HS-27A (cell line): ENCODE measurements around the gene BRAF.
"Not testable (repeated sequence)": the region's sequence is repeated elsewhere in the genome, so short reads cannot be mapped to it uniquely, and the experiment has no call there.

Experiments used
- DNase-seq: peaks from one replicate; pipeline ENCODE4 v3.0.0-alpha.2; 2012; ENCODE audit warnings: low read depth, missing footprints

The BRAF gene

DNA sequence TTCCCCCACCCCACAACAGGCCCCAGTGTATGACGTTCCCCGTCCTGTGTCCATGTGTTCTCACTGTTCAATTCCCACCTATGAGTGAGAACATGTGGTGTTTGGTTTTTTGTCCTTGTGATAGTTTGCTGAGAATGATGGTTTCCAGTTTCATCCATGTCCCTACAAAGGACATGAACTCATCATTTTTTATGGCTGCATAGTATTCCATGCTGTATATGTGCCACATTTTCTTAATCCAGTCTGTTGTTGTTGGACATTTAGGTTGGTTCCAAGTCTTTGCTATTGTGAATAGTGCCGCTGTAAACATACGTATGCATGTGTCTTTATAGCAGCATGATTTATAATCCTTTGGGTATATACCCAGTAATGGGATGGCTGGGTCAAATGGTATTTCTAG lies 216.0 kb downstream of the BRAF start:
- not testable (repeated sequence) for DNase-seq

DNA sequence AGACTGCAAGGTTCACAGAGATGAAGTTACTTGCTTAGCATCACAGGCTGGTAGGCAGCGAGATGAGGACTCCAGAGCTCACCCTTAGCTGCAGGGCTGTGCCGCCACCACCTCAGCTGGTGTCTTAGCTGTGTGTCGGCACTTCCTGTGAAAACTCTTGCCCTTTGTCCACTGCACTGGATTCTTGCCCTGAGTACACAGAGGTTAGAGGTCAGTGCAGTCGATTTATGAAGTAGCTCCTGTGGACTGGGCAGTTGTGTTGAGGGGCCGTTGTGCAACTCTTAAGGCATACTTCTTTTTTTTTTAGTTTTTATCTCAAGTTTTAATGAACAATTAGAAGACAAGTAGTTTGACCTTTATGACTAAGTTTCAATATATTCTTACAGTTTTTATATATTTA lies 217.6 kb downstream of the BRAF start:
- DNase-seq: no peak

DNA sequence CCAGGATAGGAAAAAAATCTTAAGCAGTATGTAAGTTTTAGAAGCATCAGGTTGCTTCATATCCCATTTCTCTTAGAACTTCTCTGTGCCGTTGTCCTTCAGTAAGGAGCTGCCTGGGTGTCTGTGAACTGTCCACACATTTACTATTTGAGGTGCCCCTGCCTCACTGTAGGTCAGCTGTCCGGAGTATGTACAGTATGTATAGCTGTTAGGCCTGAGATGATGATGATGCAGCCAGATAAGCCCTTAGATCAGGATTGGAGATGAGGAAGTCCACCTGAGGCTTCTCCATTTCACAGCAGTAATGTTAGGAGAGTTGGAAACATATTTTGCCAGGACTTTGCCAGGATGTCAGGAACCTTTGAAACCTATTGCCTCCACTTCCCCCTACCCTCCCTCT lies 220.5 kb downstream of the BRAF start:
- no peak for DNase-seq

DNA sequence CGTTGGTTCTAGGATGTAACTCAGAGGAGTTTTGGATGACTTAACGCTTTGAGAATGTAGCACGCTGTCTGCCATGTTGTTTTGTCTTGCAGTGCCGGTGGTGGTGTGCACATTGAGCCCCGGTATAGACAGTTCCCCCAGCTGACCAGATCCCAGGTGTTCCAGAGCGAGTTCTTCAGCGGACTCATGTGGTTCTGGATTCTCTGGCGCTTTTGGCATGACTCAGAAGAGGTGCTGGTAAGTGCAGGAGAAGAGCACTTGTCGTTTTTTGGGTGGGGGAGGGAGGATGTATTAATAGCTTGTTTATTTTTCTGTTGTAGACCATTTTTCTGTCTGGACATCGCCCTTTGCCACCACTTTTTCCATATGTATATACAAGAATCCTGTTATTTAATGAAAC lies 222.0 kb downstream of the BRAF start:
- no peak for DNase-seq

DNA sequence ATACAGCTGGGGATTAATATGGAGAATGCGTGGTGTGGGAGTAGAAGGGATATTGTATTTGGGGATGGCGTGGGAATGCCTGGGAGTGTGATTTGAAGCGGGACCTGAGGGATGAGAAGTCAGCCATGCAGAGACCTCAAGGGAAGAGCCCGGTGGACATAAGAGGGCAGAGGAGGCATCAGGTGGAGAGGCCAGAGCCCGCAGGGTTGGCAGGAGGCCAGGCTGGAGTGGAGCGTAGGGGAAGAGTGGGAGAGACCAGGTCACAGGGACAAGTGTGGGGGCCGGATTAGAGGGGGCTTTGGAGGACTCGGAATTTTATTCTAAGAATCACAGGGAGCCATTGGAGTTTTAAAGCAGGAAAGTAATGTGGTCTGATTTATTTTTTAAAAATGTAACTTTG lies 226.3 kb downstream of the BRAF start:
- no peak for DNase-seq

DNA sequence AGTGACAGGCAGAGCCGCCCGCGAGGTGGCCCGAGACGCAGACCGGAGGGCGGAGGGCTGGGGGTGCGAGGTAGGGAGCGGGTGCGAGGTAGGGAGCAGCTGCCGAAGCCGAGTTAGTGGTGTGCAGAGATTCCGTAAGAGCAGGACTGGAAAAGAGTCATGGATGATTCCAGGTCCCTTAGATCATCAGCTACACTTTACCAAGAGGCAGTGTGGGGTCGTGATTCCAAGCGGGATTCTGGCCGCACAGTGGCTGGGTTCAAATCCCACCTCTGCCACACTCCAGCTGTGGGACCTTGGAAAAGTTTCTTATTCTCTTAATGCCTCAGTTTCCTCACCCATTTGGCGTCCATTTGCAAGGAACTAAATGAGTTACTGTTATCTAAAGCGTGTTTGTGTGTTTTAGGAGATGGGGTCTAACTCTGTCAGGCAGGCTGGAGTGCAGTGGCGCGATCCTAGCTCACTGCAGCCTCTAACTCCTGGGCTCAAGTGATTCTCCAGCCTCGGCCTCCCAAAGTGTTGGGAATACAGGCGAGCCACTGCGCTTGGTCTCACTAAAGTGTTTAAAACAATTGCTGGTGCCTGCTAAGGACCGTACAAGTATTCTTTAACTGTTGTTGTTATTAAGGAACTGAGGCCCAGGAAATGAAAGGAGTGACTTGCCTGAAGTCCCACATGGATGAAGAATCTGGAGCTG lies 227.1 kb downstream of the BRAF start:
- DNase-seq: no peak

DNA sequence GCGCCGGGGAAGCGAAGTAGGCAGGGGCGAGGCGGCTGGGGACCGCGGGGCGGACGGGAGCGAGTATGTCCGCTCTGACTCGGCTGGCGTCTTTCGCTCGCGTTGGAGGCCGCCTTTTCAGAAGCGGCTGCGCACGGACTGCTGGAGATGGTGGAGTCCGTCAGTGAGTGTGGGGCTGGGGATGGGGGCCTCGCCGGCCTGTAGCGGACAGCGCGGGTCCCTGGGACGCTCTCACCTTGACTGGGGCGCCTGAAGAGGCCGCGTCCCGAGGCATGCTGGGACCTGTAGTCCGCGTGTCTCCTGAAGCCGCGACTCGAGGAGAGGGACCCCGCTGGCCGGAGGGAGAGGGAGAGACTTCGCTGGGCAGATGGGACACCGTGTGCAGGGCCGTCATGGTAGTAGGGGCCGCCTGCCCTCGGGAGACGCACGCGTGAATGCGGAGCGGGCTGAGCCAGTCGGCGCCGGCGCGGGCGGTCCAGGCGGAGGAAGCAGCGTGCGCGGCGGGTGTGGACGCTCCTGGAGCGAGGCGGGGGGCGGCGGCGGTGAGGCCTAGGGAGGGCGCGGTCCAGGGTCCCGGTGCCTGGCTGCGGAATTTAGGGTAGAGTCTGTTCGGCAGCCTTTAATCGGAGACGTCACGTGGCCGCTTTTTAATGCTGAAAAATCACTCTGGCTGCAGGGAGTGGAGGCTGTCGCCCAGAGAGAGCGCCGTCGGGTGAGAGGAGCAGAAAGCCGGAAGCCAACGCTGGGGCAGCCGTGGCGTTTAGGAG lies 227.9 kb downstream of the BRAF start, which contains the start of gene NDUFB2:
NDUFB2 (plus strand) TSS at position 29 of the 767 bp plus-strand sequence; CDS start at position 66, 37 bp downstream.
- peak; percentile 64 for DNase-seq

DNA sequence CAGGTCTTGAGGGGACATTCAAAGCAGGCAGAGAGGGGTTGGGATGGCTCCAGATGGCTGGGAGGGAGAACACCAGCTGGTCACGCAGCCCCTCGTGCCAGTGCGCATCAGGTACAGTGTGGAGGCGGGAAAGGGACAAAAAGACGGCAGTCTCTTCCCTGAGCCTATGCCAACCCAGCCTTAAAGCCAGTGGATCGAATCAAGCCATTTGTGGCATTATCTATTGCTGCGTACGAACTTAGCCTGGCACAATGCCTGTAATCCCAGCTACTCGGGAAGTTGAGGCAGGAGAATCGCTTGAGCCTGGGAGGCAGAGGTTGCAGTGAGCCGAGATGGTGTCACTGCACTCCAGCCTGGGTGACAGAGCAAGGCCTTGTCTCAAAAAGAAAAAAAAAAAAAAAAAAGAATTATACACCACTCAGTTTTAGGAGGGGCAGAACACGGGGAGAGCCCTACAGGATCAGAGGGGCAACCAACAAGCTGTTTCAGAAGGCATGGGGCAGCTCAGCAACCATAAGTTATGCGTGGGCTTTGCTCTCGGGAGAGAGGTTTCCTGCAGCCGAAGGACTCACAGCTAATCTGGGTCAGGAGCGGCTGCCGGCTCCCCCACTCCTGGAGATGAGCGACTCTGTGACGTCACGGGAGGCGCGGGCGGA lies 228.6 kb downstream of the BRAF start:
- DNase-seq: no peak

DNA sequence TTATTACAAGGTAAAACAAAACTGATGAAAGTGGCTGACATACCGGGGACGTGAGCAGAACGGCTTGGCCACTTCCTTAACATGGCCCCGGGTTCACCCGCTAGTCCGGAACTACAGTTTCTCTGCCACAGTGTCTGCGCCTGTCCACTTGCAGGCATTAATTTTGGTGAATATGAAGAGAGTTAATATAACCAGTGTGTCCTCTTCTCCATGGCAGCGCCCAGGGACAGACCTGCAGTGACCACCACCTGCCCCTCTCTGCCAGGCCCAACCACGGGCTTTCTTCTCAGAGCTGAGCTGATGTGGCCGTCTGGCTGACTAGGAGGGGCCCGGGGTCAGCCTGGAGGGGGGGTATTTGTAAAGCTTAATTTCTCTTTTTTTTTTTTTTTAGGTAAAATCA lies 229.3 kb downstream of the BRAF start:
- no peak for DNase-seq

DNA sequence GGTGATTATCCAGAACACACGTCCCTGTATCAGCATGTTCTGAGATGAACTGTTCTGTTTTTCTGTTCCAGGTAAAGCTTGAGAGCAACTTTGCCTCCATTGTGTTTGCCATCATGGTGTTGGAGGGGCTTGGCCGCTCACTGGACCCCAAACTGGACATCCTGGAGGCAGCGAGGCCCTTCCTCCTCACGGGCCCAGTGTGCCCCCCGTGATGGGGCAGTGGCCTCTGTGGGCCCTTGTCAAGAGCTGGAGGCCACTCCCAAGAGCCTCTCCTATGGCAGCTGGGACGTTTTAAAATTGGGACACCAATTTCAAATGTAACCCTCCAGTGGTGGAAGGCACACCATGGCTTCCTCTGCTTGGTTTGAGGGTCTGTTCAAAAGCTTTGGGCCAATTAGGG lies 230.1 kb downstream of the BRAF start:
- DNase-seq: no peak

DNA sequence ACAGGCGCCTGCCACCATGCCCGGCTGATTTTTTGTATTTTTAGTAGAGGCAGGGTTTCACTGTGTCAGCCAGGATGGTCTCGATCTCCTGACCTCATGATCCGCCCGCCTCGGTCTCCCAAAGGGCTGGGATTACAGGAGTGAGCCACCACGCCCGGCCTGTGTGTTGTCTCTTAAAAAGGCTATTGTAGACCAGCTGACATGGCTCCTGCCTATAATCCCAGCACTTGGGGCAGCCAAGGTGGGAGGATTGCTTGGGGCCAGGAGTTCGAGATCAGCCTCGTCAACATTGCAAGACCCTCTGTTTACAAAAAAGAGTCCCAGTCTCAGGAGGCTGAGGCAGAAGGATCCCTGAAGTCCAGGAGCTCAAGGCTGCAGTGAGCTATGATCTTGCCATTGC lies 230.9 kb downstream of the BRAF start:
- DNase-seq: not testable (repeated sequence)

DNA sequence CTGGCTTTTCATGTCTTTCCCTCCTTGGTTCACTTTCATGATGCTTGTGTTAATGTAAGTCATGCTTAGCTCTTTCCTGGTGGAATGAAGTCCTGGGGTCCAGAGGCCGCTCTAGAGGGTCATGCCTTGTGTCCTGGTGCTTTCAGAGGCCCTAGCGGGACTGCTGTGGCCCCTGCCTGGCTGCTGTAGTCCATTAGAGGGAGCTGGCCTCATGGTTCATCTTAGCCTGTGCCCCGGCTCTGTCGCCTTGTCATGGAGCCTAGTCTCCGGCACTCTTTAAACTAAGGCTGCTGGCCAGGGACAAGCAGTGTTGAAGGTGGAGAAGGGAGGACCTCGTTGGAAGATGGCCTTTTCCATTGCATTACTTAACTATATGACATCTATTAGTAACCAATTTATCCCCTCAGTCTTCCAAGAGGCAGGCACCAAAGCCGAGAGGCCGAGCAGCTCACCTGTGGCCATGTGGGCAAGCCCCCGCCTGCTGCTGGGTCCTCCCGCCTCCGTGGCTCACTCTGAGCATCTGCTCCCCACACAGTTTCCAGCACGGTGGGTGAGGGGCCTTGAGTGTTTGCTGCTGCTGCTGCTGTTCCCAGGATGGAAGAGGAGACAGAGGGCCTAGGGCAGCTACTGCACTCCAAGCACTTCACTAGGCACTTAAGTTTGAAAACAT lies 233.2 kb downstream of the BRAF start:
- DNase-seq: no peak

DNA sequence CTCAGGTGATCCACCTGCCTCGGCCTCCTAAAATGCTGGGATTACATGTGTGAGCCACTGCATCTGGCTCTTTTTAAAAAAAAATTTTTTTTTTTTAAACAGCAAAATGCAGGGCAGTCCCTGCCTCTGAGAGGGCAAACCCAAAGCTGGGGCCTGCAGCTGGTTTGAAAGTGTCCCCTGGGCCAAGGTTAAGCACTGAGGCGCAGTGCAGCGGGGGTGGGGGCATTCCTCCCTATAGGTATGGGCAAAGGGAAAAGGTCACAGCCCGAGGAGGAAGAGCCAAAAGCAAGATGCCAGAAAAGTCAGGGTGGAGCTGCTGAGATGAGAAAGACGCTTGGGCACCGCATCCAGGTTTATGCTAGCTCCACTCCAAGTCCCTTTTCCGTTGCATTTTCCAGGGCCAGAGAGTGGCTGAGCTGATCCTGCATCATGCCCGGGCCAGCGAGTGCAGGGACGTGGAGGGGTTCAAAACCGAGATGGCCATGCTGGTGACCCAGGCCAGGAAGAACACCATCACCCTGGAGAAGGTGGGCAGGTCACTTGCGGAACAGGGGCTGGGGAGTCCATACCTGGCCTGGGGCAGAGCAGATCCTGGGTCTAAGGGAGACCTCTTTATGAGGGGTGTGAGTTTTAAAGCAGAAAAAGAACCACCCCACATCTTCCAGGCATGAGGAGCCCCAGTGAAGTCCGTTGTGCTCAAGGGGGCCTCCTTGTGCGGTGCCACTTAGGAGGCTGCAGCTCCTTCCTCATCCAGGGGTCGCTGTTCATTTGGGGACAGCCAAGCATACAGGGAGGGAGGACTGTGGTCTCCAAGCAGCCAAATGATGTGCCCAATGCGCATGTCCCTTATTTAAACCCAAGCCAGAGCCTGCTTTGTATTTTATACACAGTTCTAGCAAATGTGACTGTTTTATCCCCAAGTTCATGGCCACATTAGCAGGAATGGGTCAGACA lies 235.3 kb downstream of the BRAF start:
- DNase-seq: no peak

DNA sequence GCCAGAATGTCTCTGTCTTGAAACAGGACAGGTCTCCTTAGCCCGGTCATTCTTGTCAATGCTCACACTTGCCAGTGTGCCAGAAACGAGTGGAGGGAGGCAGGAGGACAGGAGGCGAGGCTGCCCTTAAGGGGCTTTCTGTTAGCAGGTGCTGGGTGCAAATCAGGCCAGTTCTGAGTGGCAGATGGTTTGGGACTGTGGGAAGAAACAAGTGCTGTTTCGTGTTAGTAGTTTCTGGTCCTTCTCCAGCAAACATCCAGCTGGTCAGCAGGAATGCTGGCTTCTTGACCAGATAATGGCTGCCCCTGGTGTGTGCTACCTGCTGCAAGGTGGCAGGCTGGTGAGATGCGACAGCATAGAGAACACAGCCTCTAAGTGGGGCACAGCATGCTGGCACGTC lies 236.4 kb downstream of the BRAF start:
- no peak for DNase-seq

DNA sequence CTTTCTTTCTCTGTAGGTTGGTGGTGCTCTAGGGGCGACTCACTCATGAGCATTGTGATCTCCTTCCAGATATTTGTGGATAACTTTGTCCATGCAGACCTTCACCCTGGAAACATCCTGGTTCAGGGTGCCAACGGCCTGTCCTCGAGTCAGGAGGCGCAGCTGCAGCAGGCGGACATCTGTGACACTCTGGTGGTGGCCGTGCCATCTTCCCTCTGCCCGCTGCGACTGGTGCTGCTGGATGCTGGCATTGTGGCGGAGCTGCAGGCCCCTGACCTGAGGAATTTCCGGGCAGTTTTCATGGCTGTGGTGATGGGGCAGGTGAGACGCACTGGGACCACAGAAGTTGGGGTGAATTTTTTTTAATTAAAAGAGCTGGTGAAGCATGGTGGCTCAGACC lies 237.8 kb downstream of the BRAF start:
- DNase-seq: no peak

DNA sequence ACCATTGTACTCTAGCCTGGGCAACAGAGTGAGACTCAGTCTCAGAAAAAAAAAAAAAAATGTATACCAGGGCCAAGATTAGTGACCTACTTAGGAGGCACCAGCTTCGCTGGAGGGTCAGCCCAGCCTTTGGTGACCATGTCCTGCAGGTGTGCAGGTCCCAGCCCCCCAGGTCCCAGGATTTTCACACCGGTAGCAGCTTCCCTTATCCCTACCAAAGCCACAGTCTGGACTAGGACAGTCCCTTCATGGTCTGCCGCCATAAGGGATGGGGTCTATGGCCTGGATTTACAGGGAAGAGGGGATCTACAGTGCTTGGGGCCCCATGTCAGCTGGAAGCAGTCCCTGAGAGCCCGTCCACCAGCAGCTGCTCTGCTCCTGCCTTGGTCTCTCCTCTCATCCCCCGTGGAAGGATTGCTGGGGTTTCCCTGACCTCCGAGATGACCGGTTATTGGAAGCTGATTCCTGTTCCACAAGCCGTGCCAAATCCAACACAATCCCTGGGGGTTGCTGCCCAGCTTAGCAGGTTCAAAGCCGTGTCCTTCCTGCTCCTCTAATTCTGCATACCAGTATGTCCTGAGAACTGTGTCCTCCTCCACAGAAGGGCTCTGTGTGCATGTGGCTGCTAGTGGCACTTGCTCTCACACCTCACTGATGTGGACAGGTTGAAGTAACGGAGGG lies 239.2 kb downstream of the BRAF start:
- no peak for DNase-seq

DNA sequence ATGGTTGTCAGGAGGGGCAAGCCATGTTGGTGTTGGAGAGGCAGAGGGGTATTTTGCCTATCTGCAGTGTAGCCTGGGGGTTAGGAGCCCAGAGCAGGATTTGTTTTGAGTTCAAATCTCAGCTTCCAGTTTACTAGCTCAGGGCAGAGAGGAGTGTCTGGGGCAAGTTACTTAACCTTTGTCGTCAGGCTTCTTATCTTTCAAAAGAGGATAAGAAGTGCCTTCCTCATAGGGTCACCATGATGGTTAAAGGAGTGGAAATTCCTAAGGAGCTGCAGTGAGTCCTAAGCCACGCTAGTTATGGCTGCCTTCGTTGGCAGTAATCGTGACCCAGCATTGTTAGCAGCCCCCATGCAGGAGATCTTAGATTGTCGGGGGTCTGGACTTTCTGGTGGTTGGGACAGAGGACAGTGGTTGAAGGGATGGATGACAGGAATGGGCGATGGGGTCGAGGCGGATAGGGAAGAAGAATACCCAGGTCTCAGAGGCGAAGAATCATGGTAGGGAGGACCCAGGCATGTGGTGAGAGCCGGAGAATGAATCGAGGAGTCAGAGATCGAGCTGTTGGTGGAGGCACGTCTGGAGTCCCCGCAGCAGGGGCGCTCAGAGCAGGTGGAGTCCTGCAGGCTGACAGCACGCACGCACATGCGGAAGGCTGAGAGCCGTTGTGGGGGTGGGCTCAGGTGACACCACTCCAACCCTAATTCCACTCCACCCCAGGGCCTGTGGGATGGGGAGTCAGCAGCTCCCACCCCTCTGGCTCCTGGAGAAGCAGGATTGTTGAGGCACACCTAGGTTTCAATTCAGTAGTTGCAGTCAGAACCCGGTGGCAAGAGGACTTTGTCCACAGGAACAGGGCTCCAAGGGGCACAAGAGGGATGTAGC lies 240.4 kb downstream of the BRAF start:
- no peak for DNase-seq

DNA sequence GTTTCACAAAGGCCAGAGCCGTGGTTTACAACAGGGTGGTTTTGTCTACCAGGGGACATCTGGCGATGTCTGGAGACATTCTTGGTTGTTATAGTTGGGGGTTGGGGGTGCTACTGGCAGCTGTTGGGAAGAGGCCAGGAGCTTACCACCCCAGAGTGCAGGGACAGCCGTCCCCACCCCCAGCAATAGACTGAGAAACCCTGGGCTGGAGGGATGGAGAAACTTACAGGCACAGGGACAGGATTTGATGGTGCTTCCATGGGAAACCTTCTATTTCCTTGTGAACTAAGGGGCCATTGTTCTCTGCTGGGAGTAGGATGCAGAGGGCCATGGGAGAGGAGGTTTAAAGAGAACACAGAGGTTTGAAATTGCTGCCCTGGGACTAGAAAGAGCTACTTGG lies 241.1 kb downstream of the BRAF start:
- no peak for DNase-seq

DNA sequence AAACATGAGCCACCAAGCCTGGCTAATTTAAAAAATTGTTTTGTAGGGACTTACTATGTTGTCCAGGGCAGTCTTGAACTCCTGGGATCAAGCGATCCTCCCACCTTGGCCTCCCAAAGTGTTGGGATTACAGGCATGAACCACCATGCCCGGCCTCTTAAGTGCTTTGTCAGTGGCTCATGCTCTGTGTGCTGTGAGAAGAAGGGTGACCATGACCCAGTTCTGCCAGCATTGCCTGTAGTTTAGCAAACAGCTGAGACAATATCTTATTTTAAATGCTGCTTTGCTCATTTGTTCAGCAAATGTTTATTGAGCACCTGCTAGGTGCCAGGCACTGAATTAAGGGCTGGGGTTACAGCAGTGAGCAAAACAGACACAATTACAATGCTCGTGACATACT lies 243.0 kb downstream of the BRAF start:
- DNase-seq: no peak

DNA sequence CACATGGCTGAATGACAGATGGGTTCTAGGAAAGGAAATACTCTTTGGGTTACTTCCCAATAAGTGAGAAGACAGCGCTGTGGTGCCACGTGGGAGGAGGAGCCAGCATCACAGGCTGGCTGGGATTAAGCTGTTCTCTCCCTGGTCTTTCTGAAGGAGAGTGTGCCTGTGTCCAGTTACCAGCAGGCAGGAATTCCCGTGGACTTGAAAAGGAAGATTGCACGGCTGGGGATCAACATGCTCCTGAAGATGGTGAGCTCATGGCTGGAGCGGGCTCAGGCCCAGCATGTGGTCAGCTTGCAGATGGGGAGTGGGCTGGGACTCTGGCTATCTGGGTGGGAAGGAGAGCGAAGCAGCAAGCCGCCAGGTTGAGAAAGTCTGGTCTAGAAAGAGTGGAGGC lies 243.8 kb downstream of the BRAF start:
- DNase-seq: no peak
